Measurements from ENCODE around the gene SPSB1.

- TF ChIP-seq POLR2A (IDR thresholded peaks at IDR 0.05) (no peak), CTCF (IDR thresholded peaks at IDR 0.05 in 8 of 11, conservative IDR thresholded peaks at IDR 0.05 in 3 of 11) (no peak), POLR2AphosphoS5 (IDR thresholded peaks at IDR 0.05) (no peak)
These were observed 62.8 kb downstream of the SPSB1 start for GRCh38 chr1:9355503-9355902.

All from spleen (tissue), 7 donors.